HG03442 (cell line): Measurements from ENCODE around the gene SMYD3.
"Not testable (repeated sequence)": the region's sequence is repeated elsewhere in the genome, so short reads cannot be mapped to it uniquely, and the experiment has no call there.

Source experiments
- ATAC-seq: cut with Tn5 transposase; IDR thresholded peaks from one replicate; pipeline ENCODE4 v1.9.1; 2021; ENCODE audit warnings: mild to moderate bottlenecking, moderate library complexity; ENCODE audit not compliant: unreplicated experiment

SMYD3 gene

GRCh38 chr1:246041360-246041759, 465.7 kb downstream of the SMYD3 start:
- no peak for ATAC-seq

GRCh38 chr1:246040200-246040890, 466.7 kb downstream of the SMYD3 start:
- no peak for ATAC-seq

- ATAC-seq = no peak
Observed at GRCh38 chr1:246039584-246039983, 467.5 kb downstream of the SMYD3 start.

GRCh38 chr1:246037832-246038231, 469.2 kb downstream of the SMYD3 start:
- no peak for ATAC-seq

- ATAC-seq = no peak
Observed at GRCh38 chr1:246036175-246036574, 470.9 kb downstream of the SMYD3 start.

GRCh38 chr1:246035060-246035541, 472.0 kb downstream of the SMYD3 start:
- ATAC-seq = no peak

GRCh38 chr1:246034630-246035029, 472.4 kb downstream of the SMYD3 start:
- no peak for ATAC-seq

- no peak for ATAC-seq
Observed at GRCh38 chr1:246032984-246033383, 474.1 kb downstream of the SMYD3 start.

GRCh38 chr1:246032031-246032551, 475.0 kb downstream of the SMYD3 start:
- ATAC-seq = no peak

- ATAC-seq = no peak
Observed at GRCh38 chr1:246029616-246030015, 477.5 kb downstream of the SMYD3 start.

- not testable (repeated sequence) for ATAC-seq
Observed at GRCh38 chr1:246024118-246024517, 483.0 kb downstream of the SMYD3 start.

GRCh38 chr1:246020211-246020954, 486.7 kb downstream of the SMYD3 start:
- ATAC-seq = no peak

- no peak for ATAC-seq
Observed at GRCh38 chr1:246018146-246018545, 488.9 kb downstream of the SMYD3 start.

- no peak for ATAC-seq
Observed at GRCh38 chr1:246012341-246012740, 494.7 kb downstream of the SMYD3 start.

- no peak for ATAC-seq
Observed at GRCh38 chr1:246010386-246010785, 496.7 kb downstream of the SMYD3 start.

- no peak for ATAC-seq
Observed at GRCh38 chr1:246008363-246008831, 498.7 kb downstream of the SMYD3 start.

GRCh38 chr1:246005067-246005466, 502.0 kb downstream of the SMYD3 start:
- ATAC-seq = no peak

- no peak for ATAC-seq
Observed at GRCh38 chr1:246004301-246004700, 502.8 kb downstream of the SMYD3 start.

- no peak for ATAC-seq
Observed at GRCh38 chr1:246003442-246003730, 503.7 kb downstream of the SMYD3 start.

GRCh38 chr1:246002725-246003441, 504.2 kb downstream of the SMYD3 start:
- ATAC-seq = no peak

- ATAC-seq = no peak
Observed at GRCh38 chr1:246001837-246002230, 505.2 kb downstream of the SMYD3 start.
